Measurements from ENCODE around the gene STPG3. TPM values are rescaled to one million over a fixed set of nuclear protein-coding genes. Genes with fewer than 3 reads are reported as not detected.
A peak's percentile ranks its signal among the peaks of the same experiment; 100 is the strongest.

The STPG3 gene
- total and polyA plus RNA-seq, 8 donors = not detected

DNA sequence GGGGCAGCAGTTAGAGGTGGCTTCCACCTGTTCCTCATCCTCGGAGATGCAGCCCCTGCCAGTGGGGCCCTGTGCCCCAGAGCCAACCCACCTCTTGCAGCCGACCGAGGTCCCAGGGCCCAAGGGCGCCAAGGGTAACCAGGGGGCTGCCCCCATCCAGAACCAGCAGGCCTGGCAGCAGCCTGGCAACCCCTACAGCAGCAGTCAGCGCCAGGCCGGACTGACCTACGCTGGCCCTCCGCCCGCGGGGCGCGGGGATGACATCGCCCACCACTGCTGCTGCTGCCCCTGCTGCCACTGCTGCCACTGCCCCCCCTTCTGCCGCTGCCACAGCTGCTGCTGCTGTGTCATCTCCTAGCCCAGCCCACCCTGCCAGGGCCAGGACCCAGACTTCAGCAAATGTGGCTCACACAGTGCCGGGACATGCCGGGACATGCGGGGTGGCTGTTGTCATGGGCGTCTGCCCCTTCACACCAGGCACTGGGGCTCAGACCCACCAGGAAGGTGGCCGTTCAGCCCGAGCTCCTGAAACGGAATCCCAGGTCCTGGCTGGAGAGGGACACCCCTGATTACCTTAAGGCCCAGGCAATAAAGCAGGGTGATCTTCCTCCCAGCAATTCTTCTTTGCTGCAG is 25.3 kb upstream of the STPG3 start:
- TF ChIP-seq POLR2AphosphoS5 (IDR thresholded peaks at IDR 0.05) = no peak
- TF ChIP-seq, protein P1, sequence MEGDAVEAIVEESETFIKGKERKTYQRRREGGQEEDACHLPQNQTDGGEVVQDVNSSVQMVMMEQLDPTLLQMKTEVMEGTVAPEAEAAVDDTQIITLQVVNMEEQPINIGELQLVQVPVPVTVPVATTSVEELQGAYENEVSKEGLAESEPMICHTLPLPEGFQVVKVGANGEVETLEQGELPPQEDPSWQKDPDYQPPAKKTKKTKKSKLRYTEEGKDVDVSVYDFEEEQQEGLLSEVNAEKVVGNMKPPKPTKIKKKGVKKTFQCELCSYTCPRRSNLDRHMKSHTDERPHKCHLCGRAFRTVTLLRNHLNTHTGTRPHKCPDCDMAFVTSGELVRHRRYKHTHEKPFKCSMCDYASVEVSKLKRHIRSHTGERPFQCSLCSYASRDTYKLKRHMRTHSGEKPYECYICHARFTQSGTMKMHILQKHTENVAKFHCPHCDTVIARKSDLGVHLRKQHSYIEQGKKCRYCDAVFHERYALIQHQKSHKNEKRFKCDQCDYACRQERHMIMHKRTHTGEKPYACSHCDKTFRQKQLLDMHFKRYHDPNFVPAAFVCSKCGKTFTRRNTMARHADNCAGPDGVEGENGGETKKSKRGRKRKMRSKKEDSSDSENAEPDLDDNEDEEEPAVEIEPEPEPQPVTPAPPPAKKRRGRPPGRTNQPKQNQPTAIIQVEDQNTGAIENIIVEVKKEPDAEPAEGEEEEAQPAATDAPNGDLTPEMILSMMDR (IDR thresholded peaks at IDR 0.05) = no peak
- TF ChIP-seq POLR2A (IDR thresholded peaks at IDR 0.05) = no peak
- no peak for TF ChIP-seq EP300 (IDR thresholded peaks at IDR 0.05)
- Histone ChIP-seq H3K4me1 (peaks cover 42 to 73% (median 72%) of the 10 kb centered on the region in 4 donors), H3K9me3 (no peaks in the 10 kb centered on the region), H3K27ac (peak overlapping the region; percentile 75 to 98 (median 81)), H3K27me3 (peaks cover 3 to 53% (median 29%) of the 10 kb centered on the region in 3 donors), H3K4me3 (peak overlapping the region in 1 of 4 donors; percentile 16), H3K36me3 (no peaks in the 10 kb centered on the region)
- intact Hi-C loops (cut with DNase I; ENCODE audit: low total_unique reads) = loop anchor here (5.0 kb wide), 1 partner anchor 109 kb away; no protein-coding TSS in a partner anchor
- WGBS, 5 donors = 80 to 88% (median 82%) methylated on average over 3 to 21 of the region's 21 CpGs
- DNase-seq = no peak

DNA sequence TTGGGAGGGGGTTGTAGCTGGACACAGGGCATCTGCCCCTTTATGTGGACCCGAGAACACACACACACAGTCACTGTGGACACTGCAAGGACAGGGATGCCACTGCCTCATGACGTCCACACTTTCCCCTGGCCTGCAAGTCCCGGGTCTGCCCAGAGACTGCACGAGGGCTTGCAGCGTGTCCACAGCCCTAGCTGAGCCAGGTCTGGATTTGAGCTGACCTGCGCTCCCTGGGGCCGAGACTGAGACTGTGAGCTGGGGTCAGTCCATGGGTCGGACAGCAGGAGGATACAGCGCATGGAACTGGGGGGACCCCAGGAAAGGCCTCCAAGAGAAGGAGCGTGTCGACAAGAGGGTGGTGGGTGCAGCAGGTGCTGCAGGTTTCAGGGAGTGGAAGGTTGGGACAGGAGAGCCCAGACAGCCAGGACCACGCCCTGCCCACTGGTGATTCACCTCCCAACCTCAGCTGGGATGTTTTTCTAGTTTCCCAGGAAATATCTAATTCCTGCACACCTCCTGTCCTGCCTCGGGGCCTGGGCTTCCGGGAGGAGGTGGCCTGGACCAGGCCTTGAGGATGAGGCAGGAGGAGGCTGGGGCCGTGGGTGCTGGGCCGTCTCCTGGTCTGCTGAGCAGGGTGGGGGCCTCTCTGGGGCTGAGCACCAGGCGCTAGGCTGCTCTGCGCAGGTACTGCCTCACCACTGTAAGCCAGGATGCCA is 24.6 kb upstream of the STPG3 start:
- Histone ChIP-seq H3K4me1 (peaks cover 36 to 66% (median 65%) of the 10 kb centered on the region in 4 donors), H3K4me3 (no peak overlapping the region), H3K27me3 (peaks cover 3 to 54% (median 34%) of the 10 kb centered on the region in 3 donors), H3K36me3 (no peaks in the 10 kb centered on the region), H3K27ac (peak overlapping the region; percentile 75 to 98 (median 81)), H3K9me3 (no peaks in the 10 kb centered on the region)
- intact Hi-C loops (cut with DNase I; ENCODE audit: low total_unique reads) = loop anchor here (5.0 kb wide), 1 partner anchor 109 kb away; no protein-coding TSS in a partner anchor
- TF ChIP-seq, protein P1 (IDR thresholded peaks at IDR 0.05) = no peak
- TF ChIP-seq POLR2A (IDR thresholded peaks at IDR 0.05) (no peak), EP300 (IDR thresholded peaks at IDR 0.05) (no peak), POLR2AphosphoS5 (IDR thresholded peaks at IDR 0.05) (no peak)
- WGBS, 5 donors = 48 to 64% (median 49%) methylated on average over 18 of the region's 18 CpGs
- DNase-seq = peak in 1 of 2 donors; percentile 57

DNA sequence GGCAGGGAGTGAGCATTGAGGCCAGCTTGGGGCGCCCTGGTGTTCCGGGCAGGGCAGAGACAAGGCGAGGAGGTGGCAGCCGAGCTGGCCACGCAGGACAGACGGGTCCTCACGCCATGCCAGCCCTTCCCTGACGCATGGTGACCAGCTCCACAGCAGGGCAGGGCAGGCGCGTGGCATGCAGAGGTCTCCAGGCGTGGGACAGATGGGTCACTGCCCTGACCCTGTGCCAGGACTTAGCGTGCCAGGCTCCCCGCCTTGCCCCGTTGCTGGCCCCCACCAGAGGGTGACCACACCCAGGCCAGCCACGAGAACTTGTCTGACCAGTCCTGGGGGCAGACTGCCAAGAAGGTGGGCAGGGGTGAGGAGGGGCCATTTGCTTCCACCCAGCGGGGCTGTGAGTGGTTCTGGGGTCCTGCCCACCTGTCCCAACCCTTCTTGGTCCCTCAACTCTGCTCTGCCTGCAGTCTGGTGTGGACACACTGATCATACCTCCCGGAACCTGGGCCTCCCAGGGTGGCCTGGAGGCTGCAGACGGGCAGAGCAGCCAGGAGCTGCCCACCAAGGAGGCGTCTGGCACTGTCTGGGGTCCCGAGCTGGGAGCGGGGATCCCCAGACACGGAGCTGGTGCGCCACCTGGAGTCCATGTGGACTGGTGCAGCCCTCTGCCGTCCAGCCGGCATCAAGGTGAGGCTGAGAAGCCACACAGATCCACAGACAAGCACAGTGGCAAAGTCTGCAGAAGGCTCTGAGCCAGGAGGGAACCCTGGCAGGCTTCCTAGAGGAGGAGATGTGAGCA is 23.8 kb upstream of the STPG3 start, which contains the start of gene RNF224:
RNF224 (plus strand) TSS at position 449 of the 799 bp plus-strand sequence. CDS start 834 bp downstream, outside the sequence.
- WGBS, 5 donors = 18 to 58% (median 21%) methylated on average over 7 to 25 of the region's 25 CpGs
- no peaks in the 10 kb centered on the region for H3K36me3 ChIP-seq
- H3K9me3 ChIP-seq = no peaks in the 10 kb centered on the region
- intact Hi-C loops (cut with DNase I; ENCODE audit: low total_unique reads) = loop anchor here (5.0 kb wide), 1 partner anchor 110 kb away; no protein-coding TSS in a partner anchor
- H3K27me3 ChIP-seq = peaks cover 3 to 59% (median 40%) of the 10 kb centered on the region in 3 donors
- H3K27ac ChIP-seq = peak within 1 kb of the TSS; percentile 75 to 98 (median 81)
- peaks cover 31 to 63% (median 61%) of the 10 kb centered on the region in 4 donors for H3K4me1 ChIP-seq
- no peak for TF ChIP-seq POLR2A (IDR thresholded peaks at IDR 0.05)
- TF ChIP-seq POLR2AphosphoS5 (IDR thresholded peaks at IDR 0.05) = peak; percentile 19 to 82 (median 74)
- TF ChIP-seq, protein P1 (IDR thresholded peaks at IDR 0.05) = peak in 5 of 7 experiments; percentile 84 to 98 (median 91)
- TF ChIP-seq EP300 (IDR thresholded peaks at IDR 0.05) = no peak
- H3K4me3 ChIP-seq = peak within 1 kb of the TSS in 1 of 4 donors; percentile 22
- DNase-seq = peak; percentile 93 to 97

Data from stomach (tissue), 9 donors.